ENCODE measurements around the gene CLDN24. TPM values are rescaled to one million over a fixed set of nuclear protein-coding genes. Genes with fewer than 3 reads are reported as not detected.

Gene CLDN24
- total RNA-seq, 5 donors from 2014 or later (not counting 1 experiment from before 2014, with no cell fraction given): not detected

- WGBS (ENCODE audit: insufficient coverage): 89% methylated on average over 6 of the region's 11 CpGs
- ChIA-PET CTCF (interaction anchor here in 1 of 2 donors (0.6 kb wide), 2 partner anchors 177 to 481 kb away, joined by 3 to 4 read pairs; no protein-coding TSS in a partner anchor), POLR2A (no interaction called here)
- Mint-ChIP-seq H3K36me3 (peaks cover 16% of the 10 kb centered on the region), H3K27ac (no peak overlapping the region), H3K4me1 (no peaks in the 10 kb centered on the region), H3K9me3 (no peaks in the 10 kb centered on the region), H3K27me3 (no peaks in the 10 kb centered on the region), H3K4me3 (no peak overlapping the region)
- Histone ChIP-seq H3K4me1 (ENCODE audit: control insufficient read depth in 1 of 2, extremely low read depth in 1 of 2, insufficient read depth in 2 of 2, low read length in 2 of 2) (no peaks in the 10 kb centered on the region), H3K27ac (ENCODE audit: low read length) (no peak overlapping the region), H3K4me3 (ENCODE audit: control insufficient read depth in 1 of 2, extremely low read depth in 1 of 2, low read length in 1 of 2) (no peak overlapping the region), H3K9me3 (no peaks in the 10 kb centered on the region), H3K27me3 (replicated peaks in 1 of 2; ENCODE audit: control insufficient read depth in 2 of 2, extremely low read depth in 1 of 2, insufficient read depth in 2 of 2, low read length in 1 of 2) (no peaks in the 10 kb centered on the region), H3K36me3 (ENCODE audit: control insufficient read depth in 2 of 2, extremely low read depth in 1 of 2, insufficient read depth in 1 of 2, low read length in 1 of 2) (no peaks in the 10 kb centered on the region)
- no peak for ATAC-seq (replicated peaks in 1 of 4)
- DNase-seq: no peak
Observed at GRCh38 chr4:183286590-183287308, 35.5 kb downstream of the CLDN24 start.

GRCh38 chr4:183285886-183286285 lies 36.3 kb downstream of the CLDN24 start:
- ATAC-seq (replicated peaks in 1 of 4) (no peak), DNase-seq (no peak)
- Mint-ChIP-seq H3K4me3 (no peak overlapping the region), H3K27me3 (no peaks in the 10 kb centered on the region), H3K27ac (no peak overlapping the region), H3K36me3 (peaks cover 13% of the 10 kb centered on the region), H3K9me3 (no peaks in the 10 kb centered on the region), H3K4me1 (no peaks in the 10 kb centered on the region)
- no peaks in the 10 kb centered on the region for H3K9me3 ChIP-seq
- H3K27ac ChIP-seq (ENCODE audit: low read length): no peak overlapping the region
- POLR2A ChIA-PET: no interaction called here
- CTCF ChIA-PET: interaction anchor here in 1 of 2 donors (0.6 kb wide), 1 partner anchor 176 kb away, joined by 3 read pairs; no protein-coding TSS in a partner anchor
- no peak overlapping the region for H3K4me3 ChIP-seq (ENCODE audit: control insufficient read depth in 1 of 2, extremely low read depth in 1 of 2, low read length in 1 of 2)
- WGBS (ENCODE audit: insufficient coverage): 94% methylated on average over 6 of the region's 7 CpGs
- no peaks in the 10 kb centered on the region for H3K4me1 ChIP-seq (ENCODE audit: control insufficient read depth in 1 of 2, extremely low read depth in 1 of 2, insufficient read depth in 2 of 2, low read length in 2 of 2)
- H3K27me3 ChIP-seq (replicated peaks in 1 of 2; ENCODE audit: control insufficient read depth in 2 of 2, extremely low read depth in 1 of 2, insufficient read depth in 2 of 2, low read length in 1 of 2): no peaks in the 10 kb centered on the region
- no peaks in the 10 kb centered on the region for H3K36me3 ChIP-seq (ENCODE audit: control insufficient read depth in 2 of 2, extremely low read depth in 1 of 2, insufficient read depth in 1 of 2, low read length in 1 of 2)

DNA sequence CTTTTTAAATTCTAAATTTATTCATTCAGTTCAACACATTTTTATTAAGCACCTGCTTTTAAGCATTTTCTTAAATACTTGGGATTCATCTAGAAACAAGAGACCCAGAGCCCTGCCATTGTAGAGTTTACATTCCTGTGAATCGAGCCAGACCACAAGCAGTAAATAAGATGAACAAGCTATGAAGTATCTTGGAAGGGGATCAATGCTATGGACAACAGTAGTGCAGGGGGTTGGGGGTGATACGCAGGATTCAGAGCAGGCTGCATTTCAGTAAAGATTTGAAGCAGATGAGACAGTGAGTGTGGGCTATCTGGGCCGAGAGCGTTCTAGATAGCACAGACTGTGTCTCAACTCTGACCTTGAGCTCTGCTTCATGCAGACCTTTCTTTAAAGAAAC lies 37.3 kb downstream of the CLDN24 start:
- Mint-ChIP-seq H3K27me3 (no peaks in the 10 kb centered on the region), H3K27ac (no peak overlapping the region), H3K36me3 (peaks cover 17% of the 10 kb centered on the region), H3K4me3 (no peak overlapping the region), H3K9me3 (no peaks in the 10 kb centered on the region), H3K4me1 (no peaks in the 10 kb centered on the region)
- Histone ChIP-seq H3K9me3 (no peaks in the 10 kb centered on the region), H3K4me1 (ENCODE audit: control insufficient read depth in 1 of 2, extremely low read depth in 1 of 2, insufficient read depth in 2 of 2, low read length in 2 of 2) (no peaks in the 10 kb centered on the region), H3K4me3 (ENCODE audit: control insufficient read depth in 1 of 2, extremely low read depth in 1 of 2, low read length in 1 of 2) (no peak overlapping the region), H3K27ac (ENCODE audit: low read length) (no peak overlapping the region), H3K27me3 (replicated peaks in 1 of 2; ENCODE audit: control insufficient read depth in 2 of 2, extremely low read depth in 1 of 2, insufficient read depth in 2 of 2, low read length in 1 of 2) (no peaks in the 10 kb centered on the region), H3K36me3 (ENCODE audit: control insufficient read depth in 2 of 2, extremely low read depth in 1 of 2, insufficient read depth in 1 of 2, low read length in 1 of 2) (no peaks in the 10 kb centered on the region)
- ATAC-seq (replicated peaks in 1 of 4) (no peak), DNase-seq (no peak)
- ChIA-PET CTCF (no interaction called here), POLR2A (no interaction called here)
- 73% methylated on average over 2 of the region's 4 CpGs for WGBS (ENCODE audit: insufficient coverage)

DNA sequence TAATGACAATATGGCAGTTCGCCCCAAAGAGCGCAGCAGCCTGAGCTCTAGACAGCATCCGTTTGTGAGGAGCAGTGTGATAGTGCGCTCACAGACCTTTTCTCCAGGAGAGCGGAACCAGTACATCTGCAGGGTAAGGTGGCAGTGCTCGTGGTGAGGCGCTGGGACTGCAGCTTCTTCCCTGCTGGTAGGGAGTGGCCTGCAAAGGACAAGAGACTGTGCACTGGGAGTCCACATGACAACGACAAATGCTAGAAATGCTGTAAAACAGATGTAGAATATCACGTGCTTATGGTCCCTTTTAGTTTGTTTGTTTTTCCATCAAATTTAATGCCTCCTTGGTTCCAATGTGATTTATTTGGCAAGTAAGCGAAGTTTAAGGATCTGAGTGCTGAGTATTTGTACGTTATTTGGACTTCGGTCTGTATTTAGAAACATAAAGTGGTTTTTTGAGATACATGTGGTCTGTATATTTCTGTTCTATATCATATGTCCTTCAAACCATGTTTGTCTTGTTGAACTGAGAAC lies 37.9 kb downstream of the CLDN24 start:
- CTCF ChIA-PET: no interaction called here
- Mint-ChIP-seq H3K4me3 (no peak overlapping the region), H3K36me3 (peaks cover 19% of the 10 kb centered on the region), H3K27me3 (no peaks in the 10 kb centered on the region), H3K9me3 (no peaks in the 10 kb centered on the region), H3K4me1 (no peaks in the 10 kb centered on the region), H3K27ac (no peak overlapping the region)
- 85% methylated on average over 9 of the region's 12 CpGs for WGBS (ENCODE audit: insufficient coverage)
- H3K4me3 ChIP-seq (ENCODE audit: control insufficient read depth in 1 of 2, extremely low read depth in 1 of 2, low read length in 1 of 2): no peak overlapping the region
- no peak overlapping the region for H3K27ac ChIP-seq (ENCODE audit: low read length)
- ATAC-seq (replicated peaks in 1 of 4) (no peak), DNase-seq (no peak)
- no peaks in the 10 kb centered on the region for H3K27me3 ChIP-seq (replicated peaks in 1 of 2; ENCODE audit: control insufficient read depth in 2 of 2, extremely low read depth in 1 of 2, insufficient read depth in 2 of 2, low read length in 1 of 2)
- H3K4me1 ChIP-seq (ENCODE audit: control insufficient read depth in 1 of 2, extremely low read depth in 1 of 2, insufficient read depth in 2 of 2, low read length in 2 of 2): no peaks in the 10 kb centered on the region
- no peaks in the 10 kb centered on the region for H3K36me3 ChIP-seq (ENCODE audit: control insufficient read depth in 2 of 2, extremely low read depth in 1 of 2, insufficient read depth in 1 of 2, low read length in 1 of 2)
- POLR2A ChIA-PET: no interaction called here
- no peaks in the 10 kb centered on the region for H3K9me3 ChIP-seq

GRCh38 chr4:183276106-183276505 lies 46.1 kb downstream of the CLDN24 start:
- ATAC-seq (replicated peaks in 1 of 4): no peak
- H3K36me3 ChIP-seq (ENCODE audit: control insufficient read depth in 2 of 2, extremely low read depth in 1 of 2, insufficient read depth in 1 of 2, low read length in 1 of 2): no peaks in the 10 kb centered on the region
- Mint-ChIP-seq H3K27me3 (no peaks in the 10 kb centered on the region), H3K4me3 (no peak overlapping the region), H3K9me3 (peaks cover 11 to 22% (median 13%) of the 10 kb centered on the region in 3 donors), H3K27ac (no peak overlapping the region), H3K36me3 (peaks cover 40% of the 10 kb centered on the region), H3K4me1 (no peaks in the 10 kb centered on the region)
- POLR2A ChIA-PET: no interaction called here
- H3K27me3 ChIP-seq (replicated peaks in 1 of 2; ENCODE audit: control insufficient read depth in 2 of 2, extremely low read depth in 1 of 2, insufficient read depth in 2 of 2, low read length in 1 of 2): no peaks in the 10 kb centered on the region
- no peaks in the 10 kb centered on the region for H3K4me1 ChIP-seq (ENCODE audit: control insufficient read depth in 1 of 2, extremely low read depth in 1 of 2, insufficient read depth in 2 of 2, low read length in 2 of 2)
- peaks cover 3% of the 10 kb centered on the region for H3K9me3 ChIP-seq
- H3K27ac ChIP-seq (ENCODE audit: low read length): no peak overlapping the region
- CTCF ChIA-PET: no interaction called here
- no CpG with 5 or more reads among the region's 1 CpG for WGBS (ENCODE audit: insufficient coverage)
- DNase-seq: no peak
- no peak overlapping the region for H3K4me3 ChIP-seq (ENCODE audit: control insufficient read depth in 1 of 2, extremely low read depth in 1 of 2, low read length in 1 of 2)

DNA sequence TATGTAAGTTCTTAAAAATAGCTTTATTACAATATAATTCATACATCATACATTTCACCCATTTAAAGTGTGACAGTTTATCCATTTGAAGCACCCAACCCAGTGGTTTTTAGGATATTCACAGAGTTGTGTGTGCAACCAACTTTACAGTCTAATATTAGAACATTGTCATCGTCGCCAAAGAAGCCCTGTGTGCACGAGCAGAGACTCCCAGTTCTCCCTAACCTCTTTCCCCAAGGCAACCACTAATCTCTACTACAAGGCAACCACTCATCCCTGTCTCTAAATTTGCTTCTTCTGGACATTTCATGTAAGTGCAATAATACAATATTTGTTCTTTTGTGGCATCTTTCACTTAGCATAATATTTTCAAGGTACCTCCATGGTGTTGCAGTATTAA lies 49.8 kb downstream of the CLDN24 start:
- WGBS (ENCODE audit: insufficient coverage): 92% methylated on average over 2 of the region's 3 CpGs
- Mint-ChIP-seq H3K4me3 (no peak overlapping the region), H3K9me3 (peaks cover 11 to 22% (median 13%) of the 10 kb centered on the region in 3 donors), H3K27me3 (no peaks in the 10 kb centered on the region), H3K36me3 (peaks cover 33% of the 10 kb centered on the region), H3K4me1 (no peaks in the 10 kb centered on the region), H3K27ac (no peak overlapping the region)
- Histone ChIP-seq H3K27me3 (replicated peaks in 1 of 2; ENCODE audit: control insufficient read depth in 2 of 2, extremely low read depth in 1 of 2, insufficient read depth in 2 of 2, low read length in 1 of 2) (no peaks in the 10 kb centered on the region), H3K36me3 (ENCODE audit: control insufficient read depth in 2 of 2, extremely low read depth in 1 of 2, insufficient read depth in 1 of 2, low read length in 1 of 2) (no peaks in the 10 kb centered on the region), H3K27ac (ENCODE audit: low read length) (no peak overlapping the region), H3K9me3 (peaks cover 3% of the 10 kb centered on the region), H3K4me1 (ENCODE audit: control insufficient read depth in 1 of 2, extremely low read depth in 1 of 2, insufficient read depth in 2 of 2, low read length in 2 of 2) (no peaks in the 10 kb centered on the region), H3K4me3 (ENCODE audit: control insufficient read depth in 1 of 2, extremely low read depth in 1 of 2, low read length in 1 of 2) (no peak overlapping the region)
- DNase-seq: no peak
- no peak for ATAC-seq (replicated peaks in 1 of 4)
- POLR2A ChIA-PET: no interaction called here
- CTCF ChIA-PET: interaction anchor here in 1 of 2 donors (0.6 kb wide), 1 partner anchor 198 kb away, joined by 3 read pairs; no protein-coding TSS in a partner anchor
